ENCODE measurements around the gene PRRT2.
A peak's percentile ranks its signal among the peaks of the same experiment; 100 is the strongest.

Gene PRRT2

DNA sequence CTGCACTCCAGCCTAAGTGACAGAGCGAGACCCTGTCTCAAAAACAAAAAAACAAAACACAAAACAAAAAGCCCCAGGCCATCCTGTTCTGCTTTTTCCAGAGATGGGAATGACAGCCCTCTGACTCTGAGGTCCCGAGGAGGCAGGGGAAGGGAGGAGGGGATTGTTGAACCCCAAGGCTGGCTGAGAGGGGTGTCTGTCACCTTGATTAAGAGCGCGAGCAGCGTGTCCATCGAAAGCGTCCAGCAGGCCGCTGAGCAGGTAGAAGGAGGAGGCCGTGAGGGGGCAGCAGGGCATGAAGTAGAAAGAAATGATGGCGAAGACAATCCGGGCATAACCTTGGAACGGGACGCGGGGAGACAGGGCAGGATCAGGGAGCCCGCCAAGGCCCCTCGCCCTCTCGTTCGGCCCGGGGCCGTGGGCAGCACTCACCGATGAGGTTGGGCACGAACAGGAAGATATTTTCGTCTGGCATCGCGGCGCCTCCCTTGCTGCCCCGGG lies 50.4 kb downstream of the PRRT2 start:
- TF ChIP-seq, protein P1, sequence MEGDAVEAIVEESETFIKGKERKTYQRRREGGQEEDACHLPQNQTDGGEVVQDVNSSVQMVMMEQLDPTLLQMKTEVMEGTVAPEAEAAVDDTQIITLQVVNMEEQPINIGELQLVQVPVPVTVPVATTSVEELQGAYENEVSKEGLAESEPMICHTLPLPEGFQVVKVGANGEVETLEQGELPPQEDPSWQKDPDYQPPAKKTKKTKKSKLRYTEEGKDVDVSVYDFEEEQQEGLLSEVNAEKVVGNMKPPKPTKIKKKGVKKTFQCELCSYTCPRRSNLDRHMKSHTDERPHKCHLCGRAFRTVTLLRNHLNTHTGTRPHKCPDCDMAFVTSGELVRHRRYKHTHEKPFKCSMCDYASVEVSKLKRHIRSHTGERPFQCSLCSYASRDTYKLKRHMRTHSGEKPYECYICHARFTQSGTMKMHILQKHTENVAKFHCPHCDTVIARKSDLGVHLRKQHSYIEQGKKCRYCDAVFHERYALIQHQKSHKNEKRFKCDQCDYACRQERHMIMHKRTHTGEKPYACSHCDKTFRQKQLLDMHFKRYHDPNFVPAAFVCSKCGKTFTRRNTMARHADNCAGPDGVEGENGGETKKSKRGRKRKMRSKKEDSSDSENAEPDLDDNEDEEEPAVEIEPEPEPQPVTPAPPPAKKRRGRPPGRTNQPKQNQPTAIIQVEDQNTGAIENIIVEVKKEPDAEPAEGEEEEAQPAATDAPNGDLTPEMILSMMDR (IDR thresholded peaks at IDR 0.05; ENCODE audit: borderline replicate concordance, control extremely low read depth, extremely low read depth, insufficient read depth, missing control alignments): no peak
- DNase-seq (ENCODE audit: low spot score): peak; percentile 48
- in situ Hi-C loops (cut with MboI; ENCODE audit: low sequenced_read_pairs, unreplicated experiment): no loop called here

DNA sequence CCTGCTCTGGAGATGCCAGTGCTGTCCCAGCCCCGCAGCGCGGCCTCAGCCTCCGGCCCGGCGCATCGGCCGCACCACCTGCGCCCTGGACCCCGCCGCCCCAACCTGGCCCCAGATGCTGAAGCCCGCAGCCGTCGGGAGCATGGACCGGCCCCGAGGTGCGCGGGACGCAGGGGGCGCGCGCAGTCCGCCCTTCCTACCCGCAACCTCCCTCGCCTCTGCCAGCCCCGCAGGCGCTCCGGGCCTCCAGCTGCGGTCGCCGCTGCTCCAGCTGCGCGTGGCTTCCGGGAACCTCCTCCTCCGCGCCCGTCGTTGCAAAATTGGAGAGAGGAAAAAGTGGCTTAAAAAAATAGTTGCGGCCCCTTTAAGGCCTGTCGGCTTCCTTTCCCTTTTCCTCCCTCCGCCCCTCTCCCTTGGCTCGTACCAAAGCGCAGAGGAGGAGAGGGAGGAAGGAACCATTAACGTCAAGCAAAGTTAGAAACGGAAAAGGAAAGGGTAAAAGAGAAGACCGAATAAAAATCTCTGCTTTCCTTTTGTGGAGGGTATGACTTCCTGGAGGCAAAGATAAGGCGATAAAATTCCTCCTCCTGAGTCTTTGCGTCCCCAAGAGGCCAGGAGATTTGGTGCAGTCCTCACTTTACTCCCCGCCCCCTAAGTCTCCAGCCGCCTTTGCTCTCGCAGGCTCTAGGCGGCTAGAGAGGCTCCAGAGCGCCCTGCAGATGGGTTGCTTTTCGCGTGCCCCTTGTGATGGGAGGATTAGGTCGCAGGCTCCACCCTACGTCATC lies 51.1 kb downstream of the PRRT2 start, which contains the start of gene CDIPT:
Gene CDIPT (minus strand): TSS at position 343 of the 785 bp plus-strand sequence. CDS start 369 bp downstream, outside the sequence.
- in situ Hi-C loops (cut with MboI; ENCODE audit: low sequenced_read_pairs, unreplicated experiment): no loop called here
- peak; percentile 95 for DNase-seq (ENCODE audit: low spot score)
- TF ChIP-seq, protein P1 (IDR thresholded peaks at IDR 0.05; ENCODE audit: borderline replicate concordance, control extremely low read depth, extremely low read depth, insufficient read depth, missing control alignments): peak; percentile 87

DNA sequence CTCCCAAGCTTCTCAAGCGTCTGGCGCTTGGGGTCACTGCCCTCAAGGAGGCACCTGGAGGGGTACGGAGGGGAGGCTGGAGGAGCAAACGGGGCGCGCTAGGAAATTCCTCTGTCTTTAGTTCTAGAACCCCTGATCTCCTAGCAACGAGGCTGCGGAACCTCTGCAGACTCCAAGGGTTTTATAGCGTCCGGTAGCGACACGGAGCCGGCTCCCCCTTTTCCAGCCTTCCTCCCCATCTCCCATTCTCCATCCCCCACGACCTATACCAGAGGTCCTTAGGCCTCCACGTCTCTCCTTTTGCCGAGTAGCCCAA lies 51.6 kb downstream of the PRRT2 start:
- no peak for DNase-seq (ENCODE audit: low spot score)
- in situ Hi-C loops (cut with MboI; ENCODE audit: low sequenced_read_pairs, unreplicated experiment): no loop called here
- TF ChIP-seq, protein P1 (IDR thresholded peaks at IDR 0.05; ENCODE audit: borderline replicate concordance, control extremely low read depth, extremely low read depth, insufficient read depth, missing control alignments): no peak

DNA sequence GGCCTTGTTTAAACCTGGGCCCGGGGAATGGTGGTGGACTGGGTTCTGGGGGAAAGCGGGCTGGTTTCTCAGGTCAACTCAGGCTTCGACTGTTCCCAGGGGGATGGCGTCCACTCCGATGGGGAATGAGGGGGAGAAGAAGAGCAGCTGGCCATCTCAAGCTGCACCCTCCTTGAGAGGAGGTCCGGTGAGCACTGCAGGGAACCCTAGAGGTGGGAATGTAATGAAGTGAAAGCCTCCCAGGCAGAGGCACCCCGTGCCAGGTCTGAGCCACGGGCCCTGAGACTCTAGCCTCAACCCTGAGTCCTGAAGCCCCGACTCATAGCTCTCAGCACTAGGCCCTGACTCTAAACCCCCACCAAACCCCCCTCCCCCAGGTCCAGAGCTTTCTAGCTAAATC lies 52.2 kb downstream of the PRRT2 start:
- TF ChIP-seq, protein P1 (IDR thresholded peaks at IDR 0.05; ENCODE audit: borderline replicate concordance, control extremely low read depth, extremely low read depth, insufficient read depth, missing control alignments): no peak
- in situ Hi-C loops (cut with MboI; ENCODE audit: low sequenced_read_pairs, unreplicated experiment): no loop called here
- no peak for DNase-seq (ENCODE audit: low spot score)

Measured in GM13976 (cell line).